Nephron (organoid): Measurements from ENCODE around the gene LRRC10B.

Experiments
- H3K27ac Mint-ChIP-seq, 3 experiments: 2 replicates each; pipeline ENCODE4 v1.8.0; 2020; ENCODE audit warnings: mixed read lengths in 3 of 3, mild to moderate bottlenecking in 2 of 3, moderate library complexity in 1 of 3
- H3K27me3 Mint-ChIP-seq: 2 replicates; pipeline ENCODE4 v1.8.0; 2021; ENCODE audit warnings: low read depth, mild to moderate bottlenecking, moderate library complexity, mixed read lengths
- H3K36me3 Mint-ChIP-seq: 2 replicates; pipeline ENCODE4 v1.8.0; 2020; ENCODE audit warnings: low read depth, mixed read lengths
- H3K4me1 Mint-ChIP-seq: 2 replicates; pipeline ENCODE4 v1.8.0; 2020; ENCODE audit warnings: mixed read lengths
- H3K4me3 Mint-ChIP-seq, 3 experiments: 2 replicates each; pipeline ENCODE4 v1.8.0; 2020; ENCODE audit warnings: mild to moderate bottlenecking in 3 of 3, mixed read lengths in 3 of 3, moderate library complexity in 2 of 3
- H3K9me3 Mint-ChIP-seq: 2 replicates; pipeline ENCODE4 v1.8.0; 2020; ENCODE audit warnings: mixed read lengths
- TF ChIP-seq, protein P1 (sequence below), 3 experiments: fragments of 200-600 bp; sonication (generic); IDR thresholded peaks; one replicate each; pipeline ENCODE4 v1.5.0; 2021; ENCODE audit warnings: antibody characterized with exemption in 3 of 3; ENCODE audit not compliant: unreplicated experiment in 3 of 3

The LRRC10B gene

DNA sequence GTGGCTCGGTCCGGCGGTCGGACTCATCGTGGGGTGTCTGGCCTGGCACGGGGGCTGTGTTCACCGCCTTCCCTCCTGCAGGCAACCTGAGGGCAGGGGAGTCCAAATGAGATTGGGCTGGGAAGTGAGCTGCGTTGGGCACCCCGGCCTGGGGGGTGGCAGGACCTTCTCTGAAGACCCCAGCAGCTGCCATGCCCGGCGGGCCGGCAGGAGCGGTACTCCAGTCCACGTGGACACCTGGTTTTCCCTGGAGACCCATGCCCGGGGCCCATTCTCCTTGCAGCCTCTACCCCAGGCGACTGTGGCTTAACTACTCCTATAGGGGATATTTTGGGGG is 24.5 kb downstream of the LRRC10B start:
- TF ChIP-seq, protein P1, sequence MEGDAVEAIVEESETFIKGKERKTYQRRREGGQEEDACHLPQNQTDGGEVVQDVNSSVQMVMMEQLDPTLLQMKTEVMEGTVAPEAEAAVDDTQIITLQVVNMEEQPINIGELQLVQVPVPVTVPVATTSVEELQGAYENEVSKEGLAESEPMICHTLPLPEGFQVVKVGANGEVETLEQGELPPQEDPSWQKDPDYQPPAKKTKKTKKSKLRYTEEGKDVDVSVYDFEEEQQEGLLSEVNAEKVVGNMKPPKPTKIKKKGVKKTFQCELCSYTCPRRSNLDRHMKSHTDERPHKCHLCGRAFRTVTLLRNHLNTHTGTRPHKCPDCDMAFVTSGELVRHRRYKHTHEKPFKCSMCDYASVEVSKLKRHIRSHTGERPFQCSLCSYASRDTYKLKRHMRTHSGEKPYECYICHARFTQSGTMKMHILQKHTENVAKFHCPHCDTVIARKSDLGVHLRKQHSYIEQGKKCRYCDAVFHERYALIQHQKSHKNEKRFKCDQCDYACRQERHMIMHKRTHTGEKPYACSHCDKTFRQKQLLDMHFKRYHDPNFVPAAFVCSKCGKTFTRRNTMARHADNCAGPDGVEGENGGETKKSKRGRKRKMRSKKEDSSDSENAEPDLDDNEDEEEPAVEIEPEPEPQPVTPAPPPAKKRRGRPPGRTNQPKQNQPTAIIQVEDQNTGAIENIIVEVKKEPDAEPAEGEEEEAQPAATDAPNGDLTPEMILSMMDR (IDR thresholded peaks at IDR 0.05; ENCODE audit: unreplicated experiment in 3 of 3): no peak
- Mint-ChIP-seq H3K36me3 (no peaks in the 10 kb centered on the region), H3K9me3 (no peaks in the 10 kb centered on the region), H3K4me3 (no peak overlapping the region), H3K27me3 (peaks cover 4% of the 10 kb centered on the region), H3K27ac (no peak overlapping the region), H3K4me1 (peaks cover 31% of the 10 kb centered on the region)

DNA sequence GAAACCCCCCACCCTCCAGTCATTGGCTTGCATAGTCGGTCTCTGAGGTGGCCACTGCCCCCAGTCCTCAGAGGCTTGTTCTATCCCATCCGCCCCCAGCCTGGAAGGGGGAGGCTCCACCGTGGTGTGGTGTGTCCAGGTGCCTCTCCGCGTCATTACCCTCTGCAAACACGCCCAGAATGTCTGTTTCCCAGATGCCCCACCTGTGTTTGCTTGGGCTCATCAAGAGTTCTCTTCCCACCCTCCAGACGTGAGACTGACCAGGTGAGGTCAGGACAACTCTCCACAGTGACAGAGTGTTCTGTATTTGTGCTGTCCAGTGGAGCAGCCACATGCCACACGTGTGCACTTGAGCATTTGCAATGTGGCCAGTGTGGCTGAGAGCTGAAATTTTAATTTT is 24.9 kb downstream of the LRRC10B start:
- Mint-ChIP-seq H3K27ac (no peak overlapping the region), H3K27me3 (peaks cover 4% of the 10 kb centered on the region), H3K9me3 (no peaks in the 10 kb centered on the region), H3K4me1 (peaks cover 33% of the 10 kb centered on the region), H3K36me3 (no peaks in the 10 kb centered on the region), H3K4me3 (no peak overlapping the region)
- TF ChIP-seq, protein P1 (IDR thresholded peaks at IDR 0.05; ENCODE audit: unreplicated experiment in 3 of 3): no peak

DNA sequence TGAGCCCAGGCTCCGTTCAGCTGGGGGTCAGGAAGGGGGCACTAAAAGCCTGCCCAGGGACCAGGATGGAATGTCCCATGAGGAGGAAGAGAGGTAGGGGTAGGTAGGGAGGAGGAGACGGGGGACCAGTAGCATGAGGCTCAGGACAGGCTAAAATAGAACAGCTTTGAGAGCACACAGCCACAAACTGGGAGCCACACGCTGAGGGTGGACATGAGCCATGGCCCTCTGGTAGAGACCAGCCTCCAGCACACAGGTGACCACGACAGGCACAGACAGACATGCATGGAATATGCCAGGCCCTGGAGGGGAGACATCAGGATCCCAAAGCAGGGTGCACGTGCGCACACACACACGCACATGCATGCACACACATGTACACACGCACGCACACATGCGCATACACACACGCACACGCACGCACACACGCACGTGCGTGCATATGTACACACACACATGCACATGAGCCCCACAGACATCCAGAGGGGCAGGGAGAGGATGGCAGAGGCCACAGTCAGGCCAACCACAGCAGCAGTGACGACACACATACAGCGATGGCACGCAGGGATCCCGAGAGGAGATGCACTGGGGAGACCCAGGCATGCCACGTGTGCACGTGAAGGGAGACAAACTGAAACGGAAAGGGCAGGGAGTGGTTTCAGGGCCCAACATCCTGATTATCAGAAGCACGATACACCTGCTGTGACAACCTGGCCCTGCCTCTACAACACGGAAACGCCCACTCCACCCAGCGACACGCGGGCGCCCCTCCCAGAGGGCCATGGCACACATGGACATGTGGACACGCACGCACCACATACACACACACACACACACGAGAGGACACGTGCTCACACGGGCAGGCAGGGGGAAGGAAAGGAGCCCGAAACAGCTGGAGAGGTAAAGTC is 25.7 kb downstream of the LRRC10B start:
- no peaks in the 10 kb centered on the region for H3K36me3 Mint-ChIP-seq
- no peaks in the 10 kb centered on the region for H3K9me3 Mint-ChIP-seq
- TF ChIP-seq, protein P1 (IDR thresholded peaks at IDR 0.05; ENCODE audit: unreplicated experiment in 3 of 3): no peak
- H3K4me3 Mint-ChIP-seq: no peak overlapping the region
- H3K4me1 Mint-ChIP-seq: peaks cover 35% of the 10 kb centered on the region
- peaks cover 8% of the 10 kb centered on the region for H3K27me3 Mint-ChIP-seq
- peak overlapping the region; percentile 35 to 40 (median 40) for H3K27ac Mint-ChIP-seq

DNA sequence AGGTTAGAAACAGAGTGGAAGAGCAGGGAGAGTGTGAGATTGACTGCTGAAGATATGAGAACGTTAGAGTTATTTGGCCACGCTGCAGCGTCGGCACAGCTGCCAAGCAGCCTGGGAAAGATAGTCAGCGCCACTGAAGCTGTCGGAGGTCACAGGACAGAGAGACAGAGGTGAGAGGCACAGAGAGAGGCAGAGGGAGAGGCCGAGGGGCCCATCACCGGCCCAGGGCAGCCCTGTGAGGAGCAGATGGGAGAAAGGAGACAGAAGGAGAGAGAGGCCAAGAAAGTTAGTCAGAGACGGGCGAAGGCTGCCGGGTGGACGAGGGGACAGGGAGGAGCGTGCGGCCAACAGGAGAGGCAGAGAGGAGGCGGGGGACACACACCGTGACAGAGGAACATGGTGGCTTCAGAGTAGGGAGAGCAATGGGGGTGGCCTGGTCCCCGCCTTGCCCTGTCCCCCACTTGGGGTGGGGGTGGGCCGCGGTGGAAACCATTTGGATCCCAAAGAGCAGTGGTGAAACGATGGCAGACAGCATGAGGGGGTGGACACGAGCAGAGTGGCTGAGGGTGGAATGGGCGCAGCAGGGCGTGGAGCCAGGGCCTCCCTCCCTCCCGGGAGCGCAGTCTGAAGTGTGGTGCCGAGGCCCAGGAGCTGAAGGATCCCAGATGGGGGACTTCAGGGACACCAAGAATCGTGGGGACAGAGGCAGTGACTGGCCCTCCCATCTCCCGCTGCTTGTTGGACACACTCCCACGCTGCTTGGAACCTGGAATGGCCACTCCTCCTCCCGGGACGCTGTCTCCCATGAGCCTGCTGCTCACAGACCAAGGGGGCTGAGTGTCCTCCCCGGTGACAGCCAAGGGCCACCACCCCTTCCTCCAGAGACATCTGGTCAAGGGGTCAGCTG is 26.6 kb downstream of the LRRC10B start:
- Mint-ChIP-seq H3K36me3 (no peaks in the 10 kb centered on the region), H3K4me1 (peaks cover 41% of the 10 kb centered on the region), H3K4me3 (peak overlapping the region; percentile 12 to 43 (median 19)), H3K9me3 (no peaks in the 10 kb centered on the region), H3K27me3 (peaks cover 8% of the 10 kb centered on the region), H3K27ac (peak overlapping the region; percentile 35 to 40 (median 40))
- TF ChIP-seq, protein P1 (IDR thresholded peaks at IDR 0.05; ENCODE audit: unreplicated experiment in 3 of 3): no peak

DNA sequence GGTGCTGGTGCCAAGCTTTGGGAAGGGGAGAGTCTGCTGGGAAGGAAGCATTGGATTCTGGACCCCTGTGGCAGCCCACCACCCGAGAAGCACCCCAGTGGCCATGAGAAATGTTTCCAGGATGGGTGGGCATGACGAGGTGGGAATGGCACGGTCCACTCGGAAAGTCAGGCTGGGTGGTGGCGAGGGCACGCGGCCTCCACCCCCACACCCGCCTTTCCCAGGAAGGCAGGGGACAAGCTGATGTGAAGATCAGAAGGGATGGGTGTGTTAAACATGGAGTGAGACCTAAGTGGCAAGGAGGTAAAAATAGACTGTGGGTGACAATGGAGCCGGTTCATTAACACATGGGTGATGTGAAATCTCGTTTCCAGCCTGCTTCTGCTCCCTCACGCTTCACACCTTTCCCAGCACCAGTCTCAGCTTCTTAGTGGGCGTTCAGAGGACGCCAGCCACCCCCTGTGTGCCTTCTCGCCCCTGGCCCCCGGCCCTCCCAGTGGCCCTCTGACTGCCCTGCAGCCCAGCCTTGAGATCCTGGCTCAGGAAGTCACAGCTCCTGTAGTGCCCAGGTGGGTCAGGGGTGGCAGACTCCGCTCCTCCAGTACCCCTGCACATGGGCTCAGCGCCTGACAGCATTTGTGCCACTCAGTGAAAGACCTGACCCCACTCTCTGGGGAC is 27.6 kb downstream of the LRRC10B start:
- TF ChIP-seq, protein P1 (IDR thresholded peaks at IDR 0.05; ENCODE audit: unreplicated experiment in 3 of 3): no peak
- Mint-ChIP-seq H3K4me3 (peak overlapping the region in 1 of 3 experiments; percentile 59), H3K27ac (peak overlapping the region in 1 of 3 experiments; percentile 44), H3K27me3 (peaks cover 8% of the 10 kb centered on the region), H3K9me3 (no peaks in the 10 kb centered on the region), H3K36me3 (no peaks in the 10 kb centered on the region), H3K4me1 (peaks cover 50% of the 10 kb centered on the region)
